ENCODE measurements around the gene KLHDC8A. TPM values are rescaled to one million over a fixed set of nuclear protein-coding genes. Genes with fewer than 3 reads are reported as not detected.
"Not testable (repeated sequence)": the region's sequence is repeated elsewhere in the genome, so short reads cannot be mapped to it uniquely, and the experiment has no call there.

The KLHDC8A gene
- total RNA-seq, 6 experiments from 2014 or later: 0.22 to 0.44 TPM; not detected in 4

GRCh38 chr1:205368478-205368877 lies 11.8 kb upstream of the KLHDC8A start:
- H3K4me1 ChIP-seq: no peaks in the 10 kb centered on the region
- ATAC-seq: no peak
- intact Hi-C loops (cut with DNase I): no loop called here

GRCh38 chr1:205365945-205366463 lies 9.3 kb upstream of the KLHDC8A start:
- TF ChIP-seq POLR2A (IDR thresholded peaks at IDR 0.05): no peak
- TF ChIP-seq, protein P1, sequence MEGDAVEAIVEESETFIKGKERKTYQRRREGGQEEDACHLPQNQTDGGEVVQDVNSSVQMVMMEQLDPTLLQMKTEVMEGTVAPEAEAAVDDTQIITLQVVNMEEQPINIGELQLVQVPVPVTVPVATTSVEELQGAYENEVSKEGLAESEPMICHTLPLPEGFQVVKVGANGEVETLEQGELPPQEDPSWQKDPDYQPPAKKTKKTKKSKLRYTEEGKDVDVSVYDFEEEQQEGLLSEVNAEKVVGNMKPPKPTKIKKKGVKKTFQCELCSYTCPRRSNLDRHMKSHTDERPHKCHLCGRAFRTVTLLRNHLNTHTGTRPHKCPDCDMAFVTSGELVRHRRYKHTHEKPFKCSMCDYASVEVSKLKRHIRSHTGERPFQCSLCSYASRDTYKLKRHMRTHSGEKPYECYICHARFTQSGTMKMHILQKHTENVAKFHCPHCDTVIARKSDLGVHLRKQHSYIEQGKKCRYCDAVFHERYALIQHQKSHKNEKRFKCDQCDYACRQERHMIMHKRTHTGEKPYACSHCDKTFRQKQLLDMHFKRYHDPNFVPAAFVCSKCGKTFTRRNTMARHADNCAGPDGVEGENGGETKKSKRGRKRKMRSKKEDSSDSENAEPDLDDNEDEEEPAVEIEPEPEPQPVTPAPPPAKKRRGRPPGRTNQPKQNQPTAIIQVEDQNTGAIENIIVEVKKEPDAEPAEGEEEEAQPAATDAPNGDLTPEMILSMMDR (IDR thresholded peaks at IDR 0.05): no peak
- intact Hi-C loops (cut with DNase I): no loop called here
- Histone ChIP-seq H3K27me3 (peaks cover 0 to 17% of the 10 kb centered on the region in 2 donors), H3K9me3 (no peaks in the 10 kb centered on the region), H3K27ac (no peak overlapping the region), H3K36me3 (no peaks in the 10 kb centered on the region), H3K4me1 (no peaks in the 10 kb centered on the region), H3K4me3 (no peak overlapping the region)
- DNase-seq: no peak
- peak; percentile 55 to 79 (median 64) for ATAC-seq
- WGBS (ENCODE audit: insufficient coverage, low coverage, low lambda C conversion rate, missing lambda C conversion rate): 31% methylated on average over 8 of the region's 8 CpGs

More at GRCh38 chr1:205368478-205368877, 11.8 kb upstream of the KLHDC8A start:
- no peak for TF ChIP-seq POLR2A (IDR thresholded peaks at IDR 0.05)
- TF ChIP-seq, protein P1 (IDR thresholded peaks at IDR 0.05): no peak
- Histone ChIP-seq H3K27me3 (peaks cover 0 to 29% of the 10 kb centered on the region in 2 donors), H3K36me3 (no peaks in the 10 kb centered on the region), H3K27ac (no peak overlapping the region), H3K4me3 (no peak overlapping the region), H3K9me3 (no peaks in the 10 kb centered on the region)
- WGBS (ENCODE audit: insufficient coverage, low coverage, low lambda C conversion rate, missing lambda C conversion rate): 86% methylated on average over 5 of the region's 6 CpGs
- DNase-seq: no peak

- ATAC-seq, H3K27ac ChIP-seq, DNase-seq: not testable (repeated sequence)
These were observed 8.4 kb upstream of the KLHDC8A start for GRCh38 chr1:205365086-205365485.

GRCh38 chr1:205360891-205361290 lies 4.2 kb upstream of the KLHDC8A start:
- WGBS (ENCODE audit: insufficient coverage, low coverage, low lambda C conversion rate, missing lambda C conversion rate): 74% methylated on average over 4 of the region's 4 CpGs
- Histone ChIP-seq H3K4me1 (no peaks in the 10 kb centered on the region), H3K27ac (no peak overlapping the region), H3K9me3 (no peaks in the 10 kb centered on the region), H3K36me3 (no peaks in the 10 kb centered on the region), H3K4me3 (no peak overlapping the region), H3K27me3 (peaks cover 0 to 2% of the 10 kb centered on the region in 2 donors)
- DNase-seq (no peak), ATAC-seq (peak; percentile 36 to 72 (median 50))
- intact Hi-C loops (cut with DNase I): no loop called here
- TF ChIP-seq POLR2A (IDR thresholded peaks at IDR 0.05): no peak
- TF ChIP-seq, protein P1 (IDR thresholded peaks at IDR 0.05): no peak

More at GRCh38 chr1:205365086-205365485, 8.4 kb upstream of the KLHDC8A start:
- intact Hi-C loops (cut with DNase I); H3K36me3 ChIP-seq; H3K4me3 ChIP-seq; H3K9me3 ChIP-seq; H3K4me1 ChIP-seq: not testable (repeated sequence)
- 83% methylated on average over 8 of the region's 8 CpGs for WGBS (ENCODE audit: insufficient coverage, low coverage, low lambda C conversion rate, missing lambda C conversion rate)
- peaks cover 0 to 17% of the 10 kb centered on the region in 2 donors for H3K27me3 ChIP-seq

- H3K27me3 ChIP-seq: no peaks in the 10 kb centered on the region
- DNase-seq: no peak
- H3K4me3 ChIP-seq: no peak overlapping the region
- H3K4me1 ChIP-seq: no peaks in the 10 kb centered on the region
- no peak for TF ChIP-seq POLR2A (IDR thresholded peaks at IDR 0.05)
- TF ChIP-seq, protein P1 (IDR thresholded peaks at IDR 0.05): no peak
- ATAC-seq: no peak
- H3K27ac ChIP-seq: no peak overlapping the region
- no peaks in the 10 kb centered on the region for H3K36me3 ChIP-seq
- 28% methylated on average over 6 of the region's 11 CpGs for WGBS (ENCODE audit: insufficient coverage, low coverage, low lambda C conversion rate, missing lambda C conversion rate)
- intact Hi-C loops (cut with DNase I): loop anchor here in 1 of 2 donors (10.0 kb wide), 1 partner anchor 125 kb away; no protein-coding TSS in a partner anchor
- H3K9me3 ChIP-seq: no peaks in the 10 kb centered on the region
These were observed 3.2 kb upstream of the KLHDC8A start for GRCh38 chr1:205359771-205360565.
